Activated T-cell treated with anti-CD3 and anti-CD28 coated beads, Interleukin-2, amount 50 U/mL, for 24 hours (primary cell): Measurements from ENCODE around the gene SF3B6.
"Not testable (repeated sequence)": the region's sequence is repeated elsewhere in the genome, so short reads cannot be mapped to it uniquely, and the experiment has no call there.

Source experiments
- DNase-seq: peaks from one replicate; pipeline ENCODE4 v3.0.0-alpha.2; 2020
- H3K27ac Mint-ChIP-seq: 2 replicates; pipeline ENCODE4 v1.8.0; 2020; ENCODE audit warnings: mild to moderate bottlenecking, mixed read lengths
- H3K27me3 Mint-ChIP-seq: 2 replicates; pipeline ENCODE4 v1.8.0; 2020; ENCODE audit warnings: mixed read lengths
- H3K36me3 Mint-ChIP-seq: 2 replicates; pipeline ENCODE4 v1.8.0; 2020; ENCODE audit warnings: low read depth, mixed read lengths
- H3K4me1 Mint-ChIP-seq: 2 replicates; pipeline ENCODE4 v1.8.0; 2020; ENCODE audit warnings: low read depth, mixed read lengths
- H3K4me3 Mint-ChIP-seq: 2 replicates; pipeline ENCODE4 v1.8.0; 2020; ENCODE audit warnings: mild to moderate bottlenecking, moderate library complexity, mixed read lengths
- H3K9me3 Mint-ChIP-seq: 2 replicates; pipeline ENCODE4 v1.8.0; 2020; ENCODE audit warnings: mixed read lengths

SF3B6 gene

GRCh38 chr2:24075915-24076848, at the start of gene SF3B6:
SF3B6 (minus strand) TSS chr2:24076326; CDS start chr2:24076229, 97 bp downstream.
- Mint-ChIP-seq H3K27me3 (no peaks in the 10 kb centered on the region), H3K4me3 (peak within 1 kb of the TSS; percentile 98), H3K4me1 (peaks cover 46% of the 10 kb centered on the region), H3K36me3 (peaks cover 48% of the 10 kb centered on the region), H3K9me3 (no peaks in the 10 kb centered on the region), H3K27ac (peak within 1 kb of the TSS; percentile 97)
- peak; percentile 99 for DNase-seq

- Mint-ChIP-seq H3K27ac (peak overlapping the region; percentile 81), H3K4me1 (peaks cover 11% of the 10 kb centered on the region)
- no peak for DNase-seq
Measured at GRCh38 chr2:24123922-24124580, 47.9 kb upstream of the SF3B6 start.

GRCh38 chr2:24123195-24123921, 47.2 kb upstream of the SF3B6 start, which contains the start of the genes FAM228B and PFN4:
FAM228B (plus strand) TSS chr2:24123469; CDS start chr2:24124362, 893 bp downstream.
PFN4 (minus strand) TSS chr2:24123334; CDS start chr2:24122535, 799 bp downstream.
- peak; percentile 82 for DNase-seq
- Mint-ChIP-seq H3K27me3 (peaks cover 3% of the 10 kb centered on the region), H3K4me1 (peaks cover 11% of the 10 kb centered on the region), H3K4me3 (peak within 1 kb of the TSS; percentile 78), H3K9me3 (no peaks in the 10 kb centered on the region), H3K27ac (peak within 1 kb of the TSS; percentile 81), H3K36me3 (no peaks in the 10 kb centered on the region)

More at GRCh38 chr2:24123922-24124580, 47.9 kb upstream of the SF3B6 start:
- H3K9me3 Mint-ChIP-seq = no peaks in the 10 kb centered on the region
- peak overlapping the region; percentile 74 for H3K4me3 Mint-ChIP-seq
- peaks cover 3% of the 10 kb centered on the region for H3K27me3 Mint-ChIP-seq
- no peaks in the 10 kb centered on the region for H3K36me3 Mint-ChIP-seq

- Mint-ChIP-seq H3K27ac (peak overlapping the region; percentile 76), H3K36me3 (no peaks in the 10 kb centered on the region), H3K27me3 (peaks cover 3% of the 10 kb centered on the region), H3K9me3 (no peaks in the 10 kb centered on the region), H3K4me1 (peaks cover 11% of the 10 kb centered on the region), H3K4me3 (peak overlapping the region; percentile 78)
- DNase-seq = no peak
Measured at GRCh38 chr2:24122366-24123194, 46.5 kb upstream of the SF3B6 start.

- Mint-ChIP-seq H3K27ac (no peak overlapping the region), H3K36me3 (no peaks in the 10 kb centered on the region), H3K4me1 (peaks cover 11% of the 10 kb centered on the region), H3K4me3 (no peak overlapping the region), H3K9me3 (no peaks in the 10 kb centered on the region), H3K27me3 (peaks cover 3% of the 10 kb centered on the region)
- DNase-seq = no peak
Measured at GRCh38 chr2:24121469-24121868, 45.3 kb upstream of the SF3B6 start.

- DNase-seq = no peak
- H3K9me3 Mint-ChIP-seq = no peaks in the 10 kb centered on the region
- H3K4me1 Mint-ChIP-seq = peaks cover 11% of the 10 kb centered on the region
- no peak overlapping the region for H3K4me3 Mint-ChIP-seq
- peaks cover 3% of the 10 kb centered on the region for H3K27me3 Mint-ChIP-seq
- no peaks in the 10 kb centered on the region for H3K36me3 Mint-ChIP-seq
- H3K27ac Mint-ChIP-seq = no peak overlapping the region
Measured at GRCh38 chr2:24121066-24121465, 44.9 kb upstream of the SF3B6 start.

- Mint-ChIP-seq H3K27ac (no peak overlapping the region), H3K4me3 (no peak overlapping the region), H3K27me3 (peaks cover 3% of the 10 kb centered on the region), H3K36me3 (no peaks in the 10 kb centered on the region), H3K4me1 (peaks cover 3% of the 10 kb centered on the region), H3K9me3 (no peaks in the 10 kb centered on the region)
- no peak for DNase-seq
Measured at GRCh38 chr2:24117902-24118301, 41.8 kb upstream of the SF3B6 start.

GRCh38 chr2:24115057-24115456, 38.9 kb upstream of the SF3B6 start:
- Mint-ChIP-seq H3K4me1 (peaks cover 2% of the 10 kb centered on the region), H3K36me3 (no peaks in the 10 kb centered on the region), H3K27me3 (no peaks in the 10 kb centered on the region), H3K9me3 (no peaks in the 10 kb centered on the region), H3K4me3 (no peak overlapping the region), H3K27ac (no peak overlapping the region)
- DNase-seq = no peak

- no peak overlapping the region for H3K27ac Mint-ChIP-seq
- H3K27me3 Mint-ChIP-seq = no peaks in the 10 kb centered on the region
- H3K4me3 Mint-ChIP-seq = no peak overlapping the region
- no peaks in the 10 kb centered on the region for H3K36me3 Mint-ChIP-seq
- peaks cover 2% of the 10 kb centered on the region for H3K4me1 Mint-ChIP-seq
- no peak for DNase-seq
- peaks cover 23% of the 10 kb centered on the region for H3K9me3 Mint-ChIP-seq
Measured at GRCh38 chr2:24111407-24111901, 35.3 kb upstream of the SF3B6 start.

- H3K4me3 Mint-ChIP-seq = no peak overlapping the region
- DNase-seq = no peak
- peaks cover 2% of the 10 kb centered on the region for H3K4me1 Mint-ChIP-seq
- H3K9me3 Mint-ChIP-seq = peaks cover 25% of the 10 kb centered on the region
- no peak overlapping the region for H3K27ac Mint-ChIP-seq
- no peaks in the 10 kb centered on the region for H3K36me3 Mint-ChIP-seq
- H3K27me3 Mint-ChIP-seq = no peaks in the 10 kb centered on the region
Measured at GRCh38 chr2:24110660-24111303, 34.7 kb upstream of the SF3B6 start.

GRCh38 chr2:24109431-24109830, 33.3 kb upstream of the SF3B6 start:
- not testable (repeated sequence) for H3K4me3 Mint-ChIP-seq, H3K4me1 Mint-ChIP-seq, H3K36me3 Mint-ChIP-seq, H3K27ac Mint-ChIP-seq, DNase-seq, H3K27me3 Mint-ChIP-seq
- H3K9me3 Mint-ChIP-seq = peaks cover 29% of the 10 kb centered on the region

- Mint-ChIP-seq H3K9me3 (peaks cover 29% of the 10 kb centered on the region), H3K4me1 (peaks cover 2% of the 10 kb centered on the region), H3K27me3 (no peaks in the 10 kb centered on the region), H3K4me3 (no peak overlapping the region), H3K36me3 (peaks cover 6% of the 10 kb centered on the region), H3K27ac (no peak overlapping the region)
- no peak for DNase-seq
Measured at GRCh38 chr2:24107336-24107735, 31.2 kb upstream of the SF3B6 start.

GRCh38 chr2:24106786-24107185, 30.7 kb upstream of the SF3B6 start:
- peaks cover 2% of the 10 kb centered on the region for H3K4me1 Mint-ChIP-seq
- peaks cover 11% of the 10 kb centered on the region for H3K36me3 Mint-ChIP-seq
- H3K27ac Mint-ChIP-seq = no peak overlapping the region
- H3K27me3 Mint-ChIP-seq = no peaks in the 10 kb centered on the region
- H3K4me3 Mint-ChIP-seq = no peak overlapping the region
- H3K9me3 Mint-ChIP-seq = peaks cover 29% of the 10 kb centered on the region
- no peak for DNase-seq
